Activated T-helper 2 cell treated with anti-CD3 and anti-CD28 coated beads, Interferon-gamma antibody, Interleukin-2, Interleukin-4, amounts not matched to agents 10 μg/mL and 5 μg/mL and 100 μg/mL, durations not matched to agents 14 hours and 24 hours and 36 hours (primary cell): Measurements from ENCODE around the gene DGCR6. TPM values are rescaled to one million over a fixed set of nuclear protein-coding genes. Genes with fewer than 3 reads are reported as not detected.
A peak's percentile ranks its signal among the peaks of the same experiment; 100 is the strongest.
"Not testable (repeated sequence)": the region's sequence is repeated elsewhere in the genome, so short reads cannot be mapped to it uniquely, and the experiment has no call there.

Experiments used
- DNase-seq: peaks from one replicate; pipeline ENCODE4 v3.0.0; 2021; ENCODE audit warnings: low spot score
- H3K27ac Mint-ChIP-seq: one replicate; pipeline ENCODE4 v1.8.0; 2021; ENCODE audit warnings: mixed read lengths
- H3K27me3 Mint-ChIP-seq: one replicate; pipeline ENCODE4 v1.8.0; 2021; ENCODE audit warnings: low read depth, mixed read lengths
- H3K36me3 Mint-ChIP-seq: one replicate; pipeline ENCODE4 v1.8.0; 2021; ENCODE audit warnings: low read depth, mixed read lengths
- H3K4me1 Mint-ChIP-seq: one replicate; pipeline ENCODE4 v1.8.0; 2021; ENCODE audit warnings: low read depth, mixed read lengths
- H3K4me3 Mint-ChIP-seq: one replicate; pipeline ENCODE4 v1.8.0; 2021; ENCODE audit warnings: low read depth, mild to moderate bottlenecking, moderate library complexity, mixed read lengths
- H3K9me3 Mint-ChIP-seq: one replicate; pipeline ENCODE4 v1.8.0; 2021; ENCODE audit warnings: mixed read lengths
- intact Hi-C: fragments of 100-400 bp; cut with micrococcal nuclease; formaldehyde crosslinking; loops from one replicate; pipeline ENCODE4 v1.15.1; 2023
- total RNA-seq: library from RNA; stranded (reverse); gene quantifications from 2 replicates; pipeline ENCODE4 v1.2.3, GENCODE V29; 2022

DGCR6 gene
- 0.87 and 1.2 TPM in 2 replicates for total RNA-seq

GRCh38 chr22:18905540-18906409 lies at the start of gene DGCR6:
TSS of gene DGCR6 (plus strand) at chr22:18906320. CDS start at chr22:18906375, 55 bp downstream.
- no peak within 1 kb of the TSS for H3K4me3 Mint-ChIP-seq
- intact Hi-C loops: no loop called here
- no peak for DNase-seq
- no peaks in the 10 kb centered on the region for H3K27me3 Mint-ChIP-seq
- no peaks in the 10 kb centered on the region for H3K9me3 Mint-ChIP-seq
- no peak within 1 kb of the TSS for H3K27ac Mint-ChIP-seq
- H3K4me1 Mint-ChIP-seq: no peaks in the 10 kb centered on the region
- no peaks in the 10 kb centered on the region for H3K36me3 Mint-ChIP-seq

GRCh38 chr22:18859314-18859713 lies 46.8 kb upstream of the DGCR6 start:
- H3K4me1 Mint-ChIP-seq, H3K27ac Mint-ChIP-seq, H3K4me3 Mint-ChIP-seq, H3K9me3 Mint-ChIP-seq, intact Hi-C loops, DNase-seq, H3K27me3 Mint-ChIP-seq, H3K36me3 Mint-ChIP-seq: not testable (repeated sequence)

GRCh38 chr22:18881260-18881659 lies 24.9 kb upstream of the DGCR6 start:
- H3K4me3 Mint-ChIP-seq, H3K27ac Mint-ChIP-seq, H3K36me3 Mint-ChIP-seq, intact Hi-C loops, H3K4me1 Mint-ChIP-seq, H3K27me3 Mint-ChIP-seq, H3K9me3 Mint-ChIP-seq: not testable (repeated sequence)
- peak; percentile 72 for DNase-seq

- H3K4me1 Mint-ChIP-seq, H3K9me3 Mint-ChIP-seq, H3K27me3 Mint-ChIP-seq, H3K36me3 Mint-ChIP-seq, intact Hi-C loops, DNase-seq, H3K27ac Mint-ChIP-seq, H3K4me3 Mint-ChIP-seq: not testable (repeated sequence)
Observed at GRCh38 chr22:18884465-18884864, 21.7 kb upstream of the DGCR6 start.

- Mint-ChIP-seq H3K4me3 (no peak overlapping the region), H3K27me3 (peaks cover 3% of the 10 kb centered on the region), H3K9me3 (peaks cover 4% of the 10 kb centered on the region), H3K36me3 (no peaks in the 10 kb centered on the region), H3K27ac (no peak overlapping the region), H3K4me1 (no peaks in the 10 kb centered on the region)
- DNase-seq: no peak
- intact Hi-C loops: no loop called here
Observed at GRCh38 chr22:18888115-18888514, 18.0 kb upstream of the DGCR6 start.

GRCh38 chr22:18890510-18891192 lies 15.5 kb upstream of the DGCR6 start:
- not testable (repeated sequence) for H3K4me1 Mint-ChIP-seq

GRCh38 chr22:18893775-18894174 lies 12.3 kb upstream of the DGCR6 start:
- H3K4me3 Mint-ChIP-seq, H3K4me1 Mint-ChIP-seq, H3K36me3 Mint-ChIP-seq, DNase-seq, intact Hi-C loops, H3K27me3 Mint-ChIP-seq, H3K27ac Mint-ChIP-seq, H3K9me3 Mint-ChIP-seq: not testable (repeated sequence)

More at GRCh38 chr22:18890510-18891192, 15.5 kb upstream of the DGCR6 start:
- H3K4me3 Mint-ChIP-seq, H3K36me3 Mint-ChIP-seq, H3K27ac Mint-ChIP-seq, intact Hi-C loops, H3K9me3 Mint-ChIP-seq, H3K27me3 Mint-ChIP-seq, DNase-seq: not testable (repeated sequence)

- intact Hi-C loops, H3K4me1 Mint-ChIP-seq, H3K27ac Mint-ChIP-seq, H3K9me3 Mint-ChIP-seq, H3K4me3 Mint-ChIP-seq, H3K27me3 Mint-ChIP-seq, H3K36me3 Mint-ChIP-seq, DNase-seq: not testable (repeated sequence)
Observed at GRCh38 chr22:18896037-18896657, 10.0 kb upstream of the DGCR6 start.

GRCh38 chr22:18906410-18906745 lies 258 bp downstream of the DGCR6 start:
- DNase-seq, H3K4me1 Mint-ChIP-seq, H3K9me3 Mint-ChIP-seq, H3K4me3 Mint-ChIP-seq, H3K36me3 Mint-ChIP-seq, intact Hi-C loops, H3K27me3 Mint-ChIP-seq, H3K27ac Mint-ChIP-seq: not testable (repeated sequence)

GRCh38 chr22:18906896-18907295 lies 776 bp downstream of the DGCR6 start:
- DNase-seq: no peak
- no peaks in the 10 kb centered on the region for H3K36me3 Mint-ChIP-seq
- no peaks in the 10 kb centered on the region for H3K27me3 Mint-ChIP-seq
- H3K4me3 Mint-ChIP-seq: no peak overlapping the region
- intact Hi-C loops: no loop called here
- H3K9me3 Mint-ChIP-seq: no peaks in the 10 kb centered on the region
- H3K4me1 Mint-ChIP-seq: no peaks in the 10 kb centered on the region
- no peak overlapping the region for H3K27ac Mint-ChIP-seq

- no peak for DNase-seq
- no peaks in the 10 kb centered on the region for H3K4me1 Mint-ChIP-seq
- no peaks in the 10 kb centered on the region for H3K9me3 Mint-ChIP-seq
- no peak overlapping the region for H3K27ac Mint-ChIP-seq
- H3K36me3 Mint-ChIP-seq: no peaks in the 10 kb centered on the region
- intact Hi-C loops: no loop called here
- no peak overlapping the region for H3K4me3 Mint-ChIP-seq
- no peaks in the 10 kb centered on the region for H3K27me3 Mint-ChIP-seq
Observed at GRCh38 chr22:18909556-18909955, 3.4 kb downstream of the DGCR6 start.

- H3K27ac Mint-ChIP-seq, DNase-seq, H3K4me3 Mint-ChIP-seq, H3K36me3 Mint-ChIP-seq, H3K4me1 Mint-ChIP-seq, H3K9me3 Mint-ChIP-seq, intact Hi-C loops, H3K27me3 Mint-ChIP-seq: not testable (repeated sequence)
Observed at GRCh38 chr22:18911535-18911934, 5.4 kb downstream of the DGCR6 start.
